Measurements from ENCODE around the gene CNTN4.
"Not testable (repeated sequence)": the region's sequence is repeated elsewhere in the genome, so short reads cannot be mapped to it uniquely, and the experiment has no call there.

CNTN4 gene

DNA sequence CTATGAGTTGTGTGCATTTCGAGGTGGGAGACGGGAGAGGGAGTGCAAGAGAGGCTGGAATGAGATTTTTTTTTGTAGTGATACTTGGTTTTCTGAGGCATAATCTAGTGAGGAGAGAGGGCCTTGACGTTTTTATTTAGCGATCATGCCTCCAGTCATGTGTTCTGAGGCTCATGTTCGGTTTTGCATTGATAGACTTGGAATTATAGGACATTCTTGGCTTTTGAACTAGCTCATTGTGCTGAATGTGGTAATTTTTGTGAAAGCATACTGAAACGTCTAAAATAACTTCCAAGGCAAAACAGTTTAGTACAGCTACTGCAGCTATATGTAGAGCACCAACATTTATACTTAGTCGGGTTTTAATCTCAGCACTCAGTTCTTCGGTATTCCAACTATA is 408.1 kb downstream of the CNTN4 start:
- 80 to 83% methylated on average over 5 to 6 of the region's 8 CpGs for WGBS, 2 experiments (ENCODE audit: insufficient coverage in 2 of 2)

GRCh38 chr3:2510591-2511145 is 412.0 kb downstream of the CNTN4 start:
- Histone ChIP-seq H3K36me3 (ENCODE audit: control insufficient read depth, insufficient read depth, low read length) (no peaks in the 10 kb centered on the region), H3K9me3 (ENCODE audit: control insufficient read depth, low read length) (no peaks in the 10 kb centered on the region), H3K4me1 (ENCODE audit: control insufficient read depth, insufficient read depth, low read length, poor library complexity, severe bottlenecking) (peaks cover 5% of the 10 kb centered on the region), H3K4me3 (ENCODE audit: extremely low read depth, insufficient read depth, low read length, poor library complexity, severe bottlenecking) (no peak overlapping the region), H3K27ac (ENCODE audit: low read depth, low read length, severe bottlenecking) (no peak overlapping the region)
- WGBS, 2 experiments (ENCODE audit: insufficient coverage in 2 of 2) = 88 to 92% methylated on average over 6 of the region's 8 CpGs

More for the DNA sequence above, 408.1 kb downstream of the CNTN4 start:
- no peak overlapping the region for H3K27ac ChIP-seq (ENCODE audit: low read depth, low read length, severe bottlenecking)
- H3K9me3 ChIP-seq (ENCODE audit: control insufficient read depth, low read length) = no peaks in the 10 kb centered on the region
- no peaks in the 10 kb centered on the region for H3K4me1 ChIP-seq (ENCODE audit: control insufficient read depth, insufficient read depth, low read length, poor library complexity, severe bottlenecking)
- no peaks in the 10 kb centered on the region for H3K36me3 ChIP-seq (ENCODE audit: control insufficient read depth, insufficient read depth, low read length)
- no peak overlapping the region for H3K4me3 ChIP-seq (ENCODE audit: extremely low read depth, insufficient read depth, low read length, poor library complexity, severe bottlenecking)

- no peaks in the 10 kb centered on the region for H3K36me3 ChIP-seq (ENCODE audit: control insufficient read depth, insufficient read depth, low read length)
- H3K4me3 ChIP-seq (ENCODE audit: extremely low read depth, insufficient read depth, low read length, poor library complexity, severe bottlenecking) = no peak overlapping the region
- H3K9me3 ChIP-seq (ENCODE audit: control insufficient read depth, low read length) = no peaks in the 10 kb centered on the region
- H3K27ac ChIP-seq (ENCODE audit: low read depth, low read length, severe bottlenecking) = no peak overlapping the region
- WGBS, 2 experiments (ENCODE audit: insufficient coverage in 2 of 2) = 83 to 97% methylated on average over 8 to 9 of the region's 10 CpGs
- peaks cover 5% of the 10 kb centered on the region for H3K4me1 ChIP-seq (ENCODE audit: control insufficient read depth, insufficient read depth, low read length, poor library complexity, severe bottlenecking)
Measured at GRCh38 chr3:2511356-2511755, 412.7 kb downstream of the CNTN4 start.

DNA sequence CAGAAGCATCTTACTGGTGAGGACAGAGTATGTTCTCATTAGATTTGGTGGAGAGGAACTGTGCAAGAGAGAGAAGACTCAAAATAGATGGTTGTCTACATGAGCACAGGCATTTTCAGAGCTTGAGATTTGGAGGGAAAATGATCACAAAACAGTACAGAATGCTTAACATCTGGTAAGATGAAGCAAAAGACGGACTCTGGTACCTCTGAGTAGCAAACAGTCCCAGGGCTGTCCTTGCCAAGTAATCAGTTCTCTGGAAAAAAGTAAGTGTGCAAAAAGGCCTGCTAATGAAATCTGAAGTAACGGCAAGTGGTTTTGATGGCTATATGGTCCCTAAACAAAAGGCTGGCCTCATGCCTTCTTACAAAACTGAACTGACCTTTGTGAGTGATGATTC is 414.2 kb downstream of the CNTN4 start:
- no peak overlapping the region for H3K27ac ChIP-seq (ENCODE audit: low read depth, low read length, severe bottlenecking)
- H3K4me3 ChIP-seq (ENCODE audit: extremely low read depth, insufficient read depth, low read length, poor library complexity, severe bottlenecking) = no peak overlapping the region
- H3K4me1 ChIP-seq (ENCODE audit: control insufficient read depth, insufficient read depth, low read length, poor library complexity, severe bottlenecking) = peaks cover 13% of the 10 kb centered on the region
- no peaks in the 10 kb centered on the region for H3K36me3 ChIP-seq (ENCODE audit: control insufficient read depth, insufficient read depth, low read length)
- H3K9me3 ChIP-seq (ENCODE audit: control insufficient read depth, low read length) = no peaks in the 10 kb centered on the region
- whole genome bisulfite sequencing, 2 experiments (ENCODE audit: insufficient coverage in 2 of 2) = 81 to 91% methylated on average over 2 of the region's 2 CpGs

GRCh38 chr3:2513986-2514385 is 415.3 kb downstream of the CNTN4 start:
- Histone ChIP-seq H3K9me3 (ENCODE audit: control insufficient read depth, low read length) (peaks cover under 1% of the 10 kb centered on the region), H3K27ac (ENCODE audit: low read depth, low read length, severe bottlenecking) (peak overlapping the region; percentile 77), H3K4me1 (ENCODE audit: control insufficient read depth, insufficient read depth, low read length, poor library complexity, severe bottlenecking) (peaks cover 13% of the 10 kb centered on the region), H3K4me3 (ENCODE audit: extremely low read depth, insufficient read depth, low read length, poor library complexity, severe bottlenecking) (no peak overlapping the region), H3K36me3 (ENCODE audit: control insufficient read depth, insufficient read depth, low read length) (no peaks in the 10 kb centered on the region)
- WGBS, 2 experiments (ENCODE audit: insufficient coverage in 2 of 2) = 32 to 48% methylated on average over 2 of the region's 4 CpGs

DNA sequence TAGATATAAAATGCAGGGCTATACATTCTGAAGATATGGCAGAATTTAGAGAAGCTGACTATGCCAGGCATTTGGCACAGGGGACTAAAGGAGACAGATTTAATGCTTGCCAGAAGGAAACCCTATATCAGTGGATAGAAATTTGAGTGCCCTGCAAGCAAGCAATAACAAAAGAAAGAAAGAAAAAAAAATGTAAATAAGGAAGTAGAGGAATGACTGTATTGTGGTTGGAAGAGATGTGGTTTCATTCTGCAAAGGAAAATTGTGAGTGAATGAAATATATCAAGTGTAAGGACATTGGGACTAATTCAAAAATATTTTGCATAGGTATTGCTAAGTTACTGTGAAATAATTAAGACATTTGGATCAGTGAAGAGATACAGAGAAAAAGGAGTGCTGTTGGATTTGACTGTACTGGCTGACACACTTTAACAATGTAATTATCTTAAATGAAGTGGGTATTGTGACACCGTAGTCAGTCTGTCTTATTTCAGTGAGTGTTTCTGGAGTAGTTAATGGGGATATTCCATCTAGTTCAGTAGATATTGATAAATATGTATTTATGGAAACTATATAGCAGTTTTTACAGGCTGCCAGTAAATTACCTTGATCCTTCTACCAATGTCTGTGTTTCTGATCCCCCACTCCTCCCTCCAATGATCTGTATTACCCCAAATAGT is 418.2 kb downstream of the CNTN4 start:
- no peak overlapping the region for H3K4me3 ChIP-seq (ENCODE audit: extremely low read depth, insufficient read depth, low read length, poor library complexity, severe bottlenecking)
- no CpG with 5 or more reads among the region's 1 CpG for WGBS, 2 experiments (ENCODE audit: insufficient coverage in 2 of 2)
- H3K4me1 ChIP-seq (ENCODE audit: control insufficient read depth, insufficient read depth, low read length, poor library complexity, severe bottlenecking) = peaks cover 13% of the 10 kb centered on the region
- peaks cover 6% of the 10 kb centered on the region for H3K9me3 ChIP-seq (ENCODE audit: control insufficient read depth, low read length)
- H3K27ac ChIP-seq (ENCODE audit: low read depth, low read length, severe bottlenecking) = no peak overlapping the region
- no peaks in the 10 kb centered on the region for H3K36me3 ChIP-seq (ENCODE audit: control insufficient read depth, insufficient read depth, low read length)

DNA sequence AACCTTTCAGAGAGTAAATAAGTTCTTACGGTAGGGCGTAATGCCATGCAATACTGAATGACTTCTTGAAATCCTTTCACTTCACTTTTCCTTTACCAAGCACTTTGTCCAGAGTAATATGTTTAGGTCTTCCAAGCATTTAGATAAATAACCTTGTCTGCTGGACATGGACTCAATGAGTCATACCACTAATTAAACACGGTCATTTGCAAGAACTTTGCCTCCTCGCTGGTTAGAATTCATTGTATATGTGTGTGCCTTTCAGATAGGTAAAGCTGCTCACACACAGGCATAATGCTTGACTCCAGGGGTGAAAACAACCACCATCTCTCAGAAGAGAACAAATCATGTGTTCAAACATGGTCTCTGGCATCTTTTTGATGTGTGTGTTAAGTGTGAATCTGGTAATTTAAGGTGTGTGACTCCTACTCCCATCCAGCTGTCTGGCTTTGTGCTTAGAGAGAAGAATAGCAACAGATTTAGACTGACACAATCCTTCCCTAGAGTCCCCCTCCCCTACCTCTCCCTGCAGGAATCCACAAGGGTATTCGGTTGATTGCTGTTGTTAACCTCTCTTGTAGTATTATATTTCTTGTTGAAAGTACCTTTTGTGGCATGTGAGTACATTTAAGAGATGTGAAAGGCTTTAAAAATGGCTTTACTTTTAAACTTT is 419.0 kb downstream of the CNTN4 start:
- Histone ChIP-seq H3K9me3 (ENCODE audit: control insufficient read depth, low read length) (peaks cover 6% of the 10 kb centered on the region), H3K4me1 (ENCODE audit: control insufficient read depth, insufficient read depth, low read length, poor library complexity, severe bottlenecking) (peaks cover 13% of the 10 kb centered on the region), H3K27ac (ENCODE audit: low read depth, low read length, severe bottlenecking) (no peak overlapping the region), H3K36me3 (ENCODE audit: control insufficient read depth, insufficient read depth, low read length) (no peaks in the 10 kb centered on the region), H3K4me3 (ENCODE audit: extremely low read depth, insufficient read depth, low read length, poor library complexity, severe bottlenecking) (no peak overlapping the region)
- WGBS, 2 experiments (ENCODE audit: insufficient coverage in 2 of 2) = no CpG with 5 or more reads among the region's 5 CpGs

DNA sequence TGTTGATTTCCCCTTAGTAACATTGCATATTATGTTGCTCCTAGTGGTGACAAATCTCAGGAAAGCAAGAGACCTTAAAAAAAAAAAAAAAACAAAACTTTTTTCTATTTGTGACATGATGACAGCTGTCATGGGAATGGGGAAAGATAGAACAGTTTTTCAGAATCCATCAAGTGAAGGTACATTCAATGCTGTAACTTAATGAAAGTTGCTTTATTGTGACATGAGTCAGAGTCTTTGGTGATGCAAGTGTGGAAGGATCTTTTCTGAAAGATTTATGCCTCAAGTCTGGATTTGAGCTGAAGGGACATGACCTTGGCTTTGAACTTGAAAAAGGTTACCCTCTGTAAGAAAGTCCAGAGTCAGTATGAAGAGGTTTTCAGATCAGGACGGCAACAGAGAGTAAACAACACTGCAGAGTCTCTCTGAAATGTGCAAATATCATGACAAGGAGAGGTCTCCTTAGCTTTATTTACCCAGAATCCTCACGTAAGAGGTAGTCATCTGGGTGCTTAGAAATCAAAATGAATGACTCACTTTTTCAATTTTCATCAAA is 424.7 kb downstream of the CNTN4 start:
- Histone ChIP-seq H3K9me3 (ENCODE audit: control insufficient read depth, low read length) (peaks cover 6% of the 10 kb centered on the region), H3K4me1 (ENCODE audit: control insufficient read depth, insufficient read depth, low read length, poor library complexity, severe bottlenecking) (no peaks in the 10 kb centered on the region), H3K36me3 (ENCODE audit: control insufficient read depth, insufficient read depth, low read length) (no peaks in the 10 kb centered on the region), H3K27ac (ENCODE audit: low read depth, low read length, severe bottlenecking) (no peak overlapping the region), H3K4me3 (ENCODE audit: extremely low read depth, insufficient read depth, low read length, poor library complexity, severe bottlenecking) (no peak overlapping the region)
- WGBS, 2 experiments (ENCODE audit: insufficient coverage in 2 of 2) = 40 to 71% methylated on average over 1 of the region's 2 CpGs

DNA sequence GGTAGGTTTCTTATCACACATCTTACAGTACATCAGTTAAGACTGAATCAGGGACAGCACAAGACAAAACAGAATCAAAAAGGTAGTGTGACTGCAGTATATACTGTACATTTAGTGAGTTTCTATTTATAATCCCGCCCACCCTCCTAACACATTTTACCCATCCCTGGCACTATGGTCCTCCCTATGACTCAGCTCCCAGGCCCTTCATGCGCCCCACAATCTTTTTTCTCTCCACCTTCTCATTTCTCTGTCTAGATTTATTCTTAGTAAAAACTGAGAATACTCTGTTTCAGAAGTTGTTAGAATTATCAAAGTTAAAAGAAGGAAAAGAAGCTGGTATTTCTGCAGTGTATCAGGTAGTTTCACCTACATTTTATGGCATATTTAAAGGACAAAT is 427.3 kb downstream of the CNTN4 start:
- Histone ChIP-seq H3K4me1 (ENCODE audit: control insufficient read depth, insufficient read depth, low read length, poor library complexity, severe bottlenecking) (no peaks in the 10 kb centered on the region), H3K27ac (ENCODE audit: low read depth, low read length, severe bottlenecking) (peak overlapping the region; percentile 87), H3K9me3 (ENCODE audit: control insufficient read depth, low read length) (no peaks in the 10 kb centered on the region), H3K4me3 (ENCODE audit: extremely low read depth, insufficient read depth, low read length, poor library complexity, severe bottlenecking) (no peak overlapping the region), H3K36me3 (ENCODE audit: control insufficient read depth, insufficient read depth, low read length) (no peaks in the 10 kb centered on the region)
- WGBS, 2 experiments (ENCODE audit: insufficient coverage in 2 of 2) = no CpG with 5 or more reads among the region's 2 CpGs

DNA sequence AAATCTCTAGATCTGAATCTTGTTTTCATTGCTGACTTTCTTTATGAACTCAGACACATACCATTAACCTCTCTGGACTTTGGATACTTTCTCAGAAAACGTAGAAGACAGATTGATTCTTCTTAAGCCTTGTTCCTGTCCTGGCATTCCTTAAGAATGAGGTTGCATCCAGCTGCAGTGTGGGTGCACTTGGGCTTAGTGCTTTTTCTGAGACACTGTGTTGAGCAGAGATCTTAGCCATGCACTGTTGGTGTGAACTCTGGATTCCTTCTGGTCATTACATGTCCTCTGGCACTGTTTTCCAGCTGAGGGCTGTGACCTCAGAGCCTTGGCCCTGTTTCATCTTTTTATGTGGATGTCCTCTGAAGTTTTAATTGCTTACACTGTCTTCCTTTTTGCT is 428.3 kb downstream of the CNTN4 start:
- H3K4me3 ChIP-seq (ENCODE audit: extremely low read depth, insufficient read depth, low read length, poor library complexity, severe bottlenecking) = no peak overlapping the region
- H3K9me3 ChIP-seq (ENCODE audit: control insufficient read depth, low read length) = no peaks in the 10 kb centered on the region
- peak overlapping the region; percentile 87 for H3K27ac ChIP-seq (ENCODE audit: low read depth, low read length, severe bottlenecking)
- H3K36me3 ChIP-seq (ENCODE audit: control insufficient read depth, insufficient read depth, low read length) = no peaks in the 10 kb centered on the region
- H3K4me1 ChIP-seq (ENCODE audit: control insufficient read depth, insufficient read depth, low read length, poor library complexity, severe bottlenecking) = no peaks in the 10 kb centered on the region
- WGBS, 2 experiments (ENCODE audit: insufficient coverage in 2 of 2) = 20 to 100% methylated on average over 1 of the region's 1 CpG

DNA sequence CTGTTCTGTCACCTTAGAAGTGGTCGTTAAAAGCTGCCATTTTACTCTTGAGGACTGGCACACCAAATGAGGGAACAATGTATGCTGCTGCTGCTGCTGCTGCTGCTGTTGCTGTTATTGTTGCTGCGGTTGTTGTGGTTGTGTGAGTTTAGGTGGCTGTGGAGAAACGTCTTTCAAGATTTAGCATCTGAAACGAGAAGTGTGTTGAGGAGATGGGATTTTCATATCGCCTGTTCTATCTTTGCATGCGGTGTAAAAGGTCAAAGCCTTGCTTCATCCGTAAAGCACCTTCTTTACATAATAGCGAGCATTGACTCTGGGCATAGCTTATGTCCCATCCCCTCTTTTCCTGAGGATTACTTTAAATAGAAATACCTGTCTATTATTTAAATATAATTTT is 428.7 kb downstream of the CNTN4 start:
- H3K4me1 ChIP-seq (ENCODE audit: control insufficient read depth, insufficient read depth, low read length, poor library complexity, severe bottlenecking); H3K4me3 ChIP-seq (ENCODE audit: extremely low read depth, insufficient read depth, low read length, poor library complexity, severe bottlenecking); H3K36me3 ChIP-seq (ENCODE audit: control insufficient read depth, insufficient read depth, low read length); H3K9me3 ChIP-seq (ENCODE audit: control insufficient read depth, low read length): not testable (repeated sequence)
- peak overlapping the region; percentile 87 for H3K27ac ChIP-seq (ENCODE audit: low read depth, low read length, severe bottlenecking)
- no CpG with 5 or more reads among the region's 8 CpGs for WGBS, 2 experiments (ENCODE audit: insufficient coverage in 2 of 2)
